ENCODE results near the gene PTPRM.

DNA sequence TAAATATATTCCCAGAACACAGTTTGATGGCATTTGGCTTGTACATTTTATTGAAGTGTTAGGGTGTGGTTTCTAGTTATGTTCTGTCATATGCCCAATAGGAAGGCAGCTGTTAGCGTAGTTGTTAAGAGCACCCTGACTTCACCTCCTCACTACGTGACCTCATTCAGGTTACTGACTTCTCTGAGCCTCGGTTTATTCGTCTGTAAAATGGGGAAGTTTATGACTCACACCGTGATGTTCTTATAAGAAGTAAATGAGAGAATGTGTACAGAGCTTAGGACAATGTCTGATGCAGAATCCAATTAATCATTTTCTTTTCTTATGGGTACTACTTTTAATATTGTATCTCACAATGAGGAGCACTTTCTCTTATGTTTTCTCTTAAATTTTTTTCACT, 226.0 kb downstream of the PTPRM start:
- TF ChIP-seq CTCF (optimal IDR thresholded peaks at IDR 0.05 in 1 of 3, IDR thresholded peaks at IDR 0.05 in 1 of 3, conservative IDR thresholded peaks at IDR 0.05 in 1 of 3; ENCODE audit: extremely low read depth in 1 of 3, insufficient read depth in 2 of 3, low read length in 3 of 3) (no peak), EZH2 (IDR thresholded peaks at IDR 0.05; ENCODE audit: low read length) (no peak)
